Measurements from ENCODE around the gene ULBP3. TPM values are rescaled to one million over a fixed set of nuclear protein-coding genes. Genes with fewer than 3 reads are reported as not detected.

Gene ULBP3
- total RNA-seq, 1 donor from 2014 or later, result 3.3 TPM

DNA sequence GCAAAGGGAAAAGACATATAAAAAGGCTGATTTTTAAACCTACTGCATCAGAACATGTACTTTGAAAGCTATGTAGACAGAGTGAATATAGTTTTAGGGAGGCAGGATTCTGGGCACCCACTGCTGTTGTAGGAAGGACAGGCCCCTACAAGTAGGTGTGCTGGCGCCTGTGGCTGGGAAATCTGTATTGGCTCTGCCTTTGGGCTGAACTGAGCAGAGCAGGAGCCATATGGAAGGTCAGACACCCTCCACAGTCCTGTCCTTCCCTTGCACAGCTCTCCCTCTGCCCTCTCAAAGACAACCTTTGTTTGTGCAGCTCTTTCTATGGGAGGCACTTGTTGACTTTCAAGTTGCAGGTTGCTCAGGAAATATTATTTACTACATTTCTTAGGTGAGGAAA, 18.4 kb upstream of the ULBP3 start:
- DNase-seq (ENCODE audit: extremely low spot score, unreplicated experiment), result no peak
- peaks cover 4% of the 10 kb centered on the region for H3K4me1 Mint-ChIP-seq (ENCODE audit: unreplicated experiment)
- H3K9me3 Mint-ChIP-seq (ENCODE audit: unreplicated experiment), result no peaks in the 10 kb centered on the region
- H3K27me3 Mint-ChIP-seq (ENCODE audit: unreplicated experiment), result peaks cover 30% of the 10 kb centered on the region
- TF ChIP-seq, protein P1, sequence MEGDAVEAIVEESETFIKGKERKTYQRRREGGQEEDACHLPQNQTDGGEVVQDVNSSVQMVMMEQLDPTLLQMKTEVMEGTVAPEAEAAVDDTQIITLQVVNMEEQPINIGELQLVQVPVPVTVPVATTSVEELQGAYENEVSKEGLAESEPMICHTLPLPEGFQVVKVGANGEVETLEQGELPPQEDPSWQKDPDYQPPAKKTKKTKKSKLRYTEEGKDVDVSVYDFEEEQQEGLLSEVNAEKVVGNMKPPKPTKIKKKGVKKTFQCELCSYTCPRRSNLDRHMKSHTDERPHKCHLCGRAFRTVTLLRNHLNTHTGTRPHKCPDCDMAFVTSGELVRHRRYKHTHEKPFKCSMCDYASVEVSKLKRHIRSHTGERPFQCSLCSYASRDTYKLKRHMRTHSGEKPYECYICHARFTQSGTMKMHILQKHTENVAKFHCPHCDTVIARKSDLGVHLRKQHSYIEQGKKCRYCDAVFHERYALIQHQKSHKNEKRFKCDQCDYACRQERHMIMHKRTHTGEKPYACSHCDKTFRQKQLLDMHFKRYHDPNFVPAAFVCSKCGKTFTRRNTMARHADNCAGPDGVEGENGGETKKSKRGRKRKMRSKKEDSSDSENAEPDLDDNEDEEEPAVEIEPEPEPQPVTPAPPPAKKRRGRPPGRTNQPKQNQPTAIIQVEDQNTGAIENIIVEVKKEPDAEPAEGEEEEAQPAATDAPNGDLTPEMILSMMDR (IDR thresholded peaks at IDR 0.05), result no peak
- no peak overlapping the region for H3K4me3 Mint-ChIP-seq (ENCODE audit: unreplicated experiment)
- no peaks in the 10 kb centered on the region for H3K36me3 Mint-ChIP-seq (ENCODE audit: unreplicated experiment)
- no peak overlapping the region for H3K27ac Mint-ChIP-seq (ENCODE audit: unreplicated experiment)

DNA sequence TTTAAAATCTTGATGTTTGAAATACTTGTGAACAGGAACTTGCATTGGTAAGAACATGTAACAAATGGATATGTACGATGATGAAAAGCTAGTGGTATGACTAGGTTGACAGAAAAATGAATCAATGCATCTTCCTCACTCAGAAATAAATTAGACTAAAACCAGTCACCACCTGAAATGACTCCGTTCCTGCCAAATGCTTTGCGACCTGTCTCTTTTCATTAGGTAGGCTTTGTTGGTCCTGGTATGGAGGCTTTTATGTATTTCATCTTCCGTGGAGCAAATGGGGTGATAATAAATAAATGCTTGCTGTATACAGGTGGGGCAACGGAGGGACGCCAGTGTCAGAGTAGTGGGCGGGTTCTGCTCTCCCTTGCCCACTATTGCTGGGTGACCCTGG, 17.1 kb upstream of the ULBP3 start:
- TF ChIP-seq, protein P1 (IDR thresholded peaks at IDR 0.05), result no peak
- no peaks in the 10 kb centered on the region for H3K4me1 Mint-ChIP-seq (ENCODE audit: unreplicated experiment)

DNA sequence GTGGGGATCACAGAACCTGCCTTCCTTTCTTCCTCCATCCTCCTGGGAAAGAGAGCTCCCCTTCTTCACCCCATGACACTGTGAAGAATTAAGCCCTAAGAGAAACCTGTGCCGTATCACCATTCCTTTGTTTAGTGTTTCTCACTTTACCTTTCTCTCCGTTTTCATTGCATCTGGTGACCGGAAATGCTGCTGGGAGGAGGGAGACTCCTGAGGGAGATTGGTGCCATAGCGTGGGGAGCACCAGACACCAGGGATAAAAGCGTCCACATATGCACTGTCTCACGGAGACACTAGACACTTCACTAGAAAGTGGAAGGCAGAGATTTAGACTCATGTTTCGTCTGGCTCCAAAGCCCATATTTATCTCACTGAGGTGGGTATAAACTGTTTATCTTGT, 15.5 kb upstream of the ULBP3 start:
- no peak for DNase-seq (ENCODE audit: extremely low spot score, unreplicated experiment)
- Mint-ChIP-seq H3K4me3 (ENCODE audit: unreplicated experiment) (no peak overlapping the region), H3K27me3 (ENCODE audit: unreplicated experiment) (peaks cover 26% of the 10 kb centered on the region), H3K36me3 (ENCODE audit: unreplicated experiment) (no peaks in the 10 kb centered on the region), H3K4me1 (ENCODE audit: unreplicated experiment) (peaks cover 2% of the 10 kb centered on the region), H3K27ac (ENCODE audit: unreplicated experiment) (no peak overlapping the region), H3K9me3 (ENCODE audit: unreplicated experiment) (no peaks in the 10 kb centered on the region)
- TF ChIP-seq, protein P1 (IDR thresholded peaks at IDR 0.05), result no peak

More for the DNA sequence above, 17.1 kb upstream of the ULBP3 start:
- Mint-ChIP-seq H3K4me3 (ENCODE audit: unreplicated experiment) (no peak overlapping the region), H3K27me3 (ENCODE audit: unreplicated experiment) (peaks cover 30% of the 10 kb centered on the region), H3K9me3 (ENCODE audit: unreplicated experiment) (no peaks in the 10 kb centered on the region), H3K36me3 (ENCODE audit: unreplicated experiment) (no peaks in the 10 kb centered on the region), H3K27ac (ENCODE audit: unreplicated experiment) (no peak overlapping the region)
- DNase-seq (ENCODE audit: extremely low spot score, unreplicated experiment), result no peak

DNA sequence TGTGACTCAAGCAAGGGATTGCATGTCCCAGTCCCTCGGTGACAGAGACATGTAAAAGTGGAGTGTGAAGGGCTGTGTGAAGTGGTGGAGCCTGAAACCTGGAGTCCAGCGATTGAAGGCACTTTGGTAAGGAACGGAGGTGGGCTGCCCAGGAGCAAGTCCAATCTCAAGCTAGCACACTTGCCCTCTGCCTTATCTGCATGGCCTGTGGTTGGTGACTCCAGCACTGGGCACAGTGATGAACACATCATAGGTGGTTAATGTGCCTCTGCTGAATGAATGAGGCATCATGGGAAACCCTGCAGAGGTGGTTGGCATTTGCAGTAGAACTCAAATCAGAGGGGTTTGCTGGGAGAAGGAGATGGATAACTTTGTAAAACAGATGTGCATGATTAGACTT, 14.9 kb upstream of the ULBP3 start:
- Mint-ChIP-seq H3K27me3 (ENCODE audit: unreplicated experiment) (peaks cover 26% of the 10 kb centered on the region), H3K4me1 (ENCODE audit: unreplicated experiment) (peaks cover 2% of the 10 kb centered on the region), H3K4me3 (ENCODE audit: unreplicated experiment) (no peak overlapping the region), H3K27ac (ENCODE audit: unreplicated experiment) (no peak overlapping the region), H3K36me3 (ENCODE audit: unreplicated experiment) (no peaks in the 10 kb centered on the region), H3K9me3 (ENCODE audit: unreplicated experiment) (no peaks in the 10 kb centered on the region)
- TF ChIP-seq, protein P1 (IDR thresholded peaks at IDR 0.05), result no peak
- DNase-seq (ENCODE audit: extremely low spot score, unreplicated experiment), result no peak

DNA sequence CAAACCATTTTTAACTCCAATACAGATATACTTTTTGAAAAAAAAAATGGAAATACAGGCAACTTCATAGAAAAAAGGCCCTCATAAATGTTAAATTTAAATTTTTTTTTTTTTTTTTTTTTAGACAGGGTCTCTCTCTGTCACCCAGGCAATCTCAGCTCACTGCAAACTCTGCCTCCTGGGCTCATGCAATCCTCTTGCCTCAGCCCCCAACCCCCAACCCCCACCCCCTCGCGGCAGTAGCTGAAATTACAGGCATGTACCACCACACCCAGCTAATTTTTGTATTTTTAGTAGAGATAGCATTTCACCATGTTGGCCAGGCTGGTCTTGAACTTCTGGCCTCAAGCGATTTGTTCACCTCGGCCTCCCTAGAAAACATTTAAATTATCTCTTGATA, 12.8 kb upstream of the ULBP3 start:
- Mint-ChIP-seq H3K27me3 (ENCODE audit: unreplicated experiment) (peaks cover 33% of the 10 kb centered on the region), H3K9me3 (ENCODE audit: unreplicated experiment) (no peaks in the 10 kb centered on the region), H3K27ac (ENCODE audit: unreplicated experiment) (no peak overlapping the region), H3K4me3 (ENCODE audit: unreplicated experiment) (no peak overlapping the region), H3K4me1 (ENCODE audit: unreplicated experiment) (peaks cover 2% of the 10 kb centered on the region), H3K36me3 (ENCODE audit: unreplicated experiment) (no peaks in the 10 kb centered on the region)
- TF ChIP-seq, protein P1 (IDR thresholded peaks at IDR 0.05), result no peak
- DNase-seq (ENCODE audit: extremely low spot score, unreplicated experiment), result no peak

Measured in osteocyte (in vitro differentiated cells).